VCaP (cell line): ENCODE results near the gene CREBBP.

Experiments
- H3K27ac ChIP-seq: fragments of 450-650 bp; 2 replicates; pipeline ENCODE4 v1.5.1; 2017
- TF ChIP-seq, protein P1 (sequence below): fragments of 450-650 bp; conservative IDR thresholded peaks from 2 replicates; pipeline ENCODE4 v1.5.1; 2017; ENCODE audit warnings: mild to moderate bottlenecking, moderate library complexity

The CREBBP gene

DNA sequence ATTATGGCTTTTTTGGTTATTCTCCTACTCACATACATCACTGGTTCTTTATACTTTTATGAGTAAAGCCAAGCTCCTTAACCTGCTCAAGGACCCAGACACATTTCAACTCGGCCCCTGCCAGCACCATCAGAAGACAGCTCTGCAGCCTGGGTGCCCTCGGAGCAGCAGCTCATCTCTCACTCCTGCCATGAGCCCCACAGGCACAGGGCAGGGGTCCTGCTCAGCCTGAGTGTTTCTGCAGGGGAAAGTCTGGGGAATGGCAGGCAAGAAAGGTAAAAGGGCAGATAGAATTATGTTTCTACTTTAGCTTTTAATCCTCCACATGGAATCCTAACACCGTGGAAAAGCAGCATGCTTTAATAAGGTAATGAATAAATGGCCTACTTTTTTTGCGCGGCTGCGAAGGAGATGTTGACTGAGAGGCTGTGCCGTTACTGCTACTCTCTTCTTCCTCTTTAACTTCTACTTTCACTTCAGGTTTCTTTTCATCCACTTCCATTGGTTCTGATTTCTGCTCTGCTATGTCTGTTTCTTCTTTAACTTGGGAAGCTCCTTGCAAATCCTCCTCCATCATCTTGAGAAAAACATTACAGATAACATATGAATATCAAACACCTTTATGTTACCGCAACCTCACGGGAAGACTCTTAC is 113.1 kb downstream of the CREBBP start:
- no peak overlapping the region for H3K27ac ChIP-seq
- TF ChIP-seq, protein P1, sequence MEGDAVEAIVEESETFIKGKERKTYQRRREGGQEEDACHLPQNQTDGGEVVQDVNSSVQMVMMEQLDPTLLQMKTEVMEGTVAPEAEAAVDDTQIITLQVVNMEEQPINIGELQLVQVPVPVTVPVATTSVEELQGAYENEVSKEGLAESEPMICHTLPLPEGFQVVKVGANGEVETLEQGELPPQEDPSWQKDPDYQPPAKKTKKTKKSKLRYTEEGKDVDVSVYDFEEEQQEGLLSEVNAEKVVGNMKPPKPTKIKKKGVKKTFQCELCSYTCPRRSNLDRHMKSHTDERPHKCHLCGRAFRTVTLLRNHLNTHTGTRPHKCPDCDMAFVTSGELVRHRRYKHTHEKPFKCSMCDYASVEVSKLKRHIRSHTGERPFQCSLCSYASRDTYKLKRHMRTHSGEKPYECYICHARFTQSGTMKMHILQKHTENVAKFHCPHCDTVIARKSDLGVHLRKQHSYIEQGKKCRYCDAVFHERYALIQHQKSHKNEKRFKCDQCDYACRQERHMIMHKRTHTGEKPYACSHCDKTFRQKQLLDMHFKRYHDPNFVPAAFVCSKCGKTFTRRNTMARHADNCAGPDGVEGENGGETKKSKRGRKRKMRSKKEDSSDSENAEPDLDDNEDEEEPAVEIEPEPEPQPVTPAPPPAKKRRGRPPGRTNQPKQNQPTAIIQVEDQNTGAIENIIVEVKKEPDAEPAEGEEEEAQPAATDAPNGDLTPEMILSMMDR: no peak

DNA sequence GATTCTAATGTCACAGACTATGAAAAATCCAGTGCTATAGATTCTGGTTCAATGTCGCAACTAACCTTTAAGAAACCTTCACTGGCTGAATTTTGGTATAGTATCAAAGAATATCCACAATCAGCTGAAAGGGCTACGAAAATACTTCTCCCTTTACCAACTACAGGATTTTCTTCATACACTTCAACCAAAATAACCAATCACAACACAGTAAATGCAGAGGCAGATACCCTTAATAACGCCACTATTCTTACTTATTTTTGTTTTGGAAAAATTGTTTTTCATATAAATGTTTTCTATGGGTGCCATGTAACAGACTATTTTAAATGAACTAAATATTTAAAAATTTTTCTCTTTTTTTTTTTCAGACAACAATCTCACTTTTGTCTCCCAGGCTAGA is 114.3 kb downstream of the CREBBP start:
- TF ChIP-seq, protein P1: no peak
- H3K27ac ChIP-seq: no peak overlapping the region

DNA sequence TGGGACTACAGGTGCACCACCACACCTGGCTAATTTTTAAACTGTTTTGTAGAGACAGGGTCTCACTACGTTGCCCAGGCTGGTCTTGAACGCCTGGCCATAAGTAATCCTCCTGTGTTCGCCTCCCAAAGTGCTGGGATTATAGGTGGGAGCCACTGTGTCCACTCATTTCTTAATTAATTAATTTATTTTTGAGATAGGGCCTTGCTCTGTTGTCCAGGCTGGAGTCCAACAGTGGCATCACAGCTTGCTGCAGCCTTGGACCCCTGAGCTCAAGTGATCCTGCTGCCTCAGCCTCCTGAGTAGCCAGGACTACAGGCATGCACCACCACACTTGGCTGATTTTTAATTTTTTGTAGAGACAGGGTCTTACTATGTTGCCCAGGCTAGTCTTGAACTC is 116.1 kb downstream of the CREBBP start:
- TF ChIP-seq, protein P1: no peak
- no peak overlapping the region for H3K27ac ChIP-seq

DNA sequence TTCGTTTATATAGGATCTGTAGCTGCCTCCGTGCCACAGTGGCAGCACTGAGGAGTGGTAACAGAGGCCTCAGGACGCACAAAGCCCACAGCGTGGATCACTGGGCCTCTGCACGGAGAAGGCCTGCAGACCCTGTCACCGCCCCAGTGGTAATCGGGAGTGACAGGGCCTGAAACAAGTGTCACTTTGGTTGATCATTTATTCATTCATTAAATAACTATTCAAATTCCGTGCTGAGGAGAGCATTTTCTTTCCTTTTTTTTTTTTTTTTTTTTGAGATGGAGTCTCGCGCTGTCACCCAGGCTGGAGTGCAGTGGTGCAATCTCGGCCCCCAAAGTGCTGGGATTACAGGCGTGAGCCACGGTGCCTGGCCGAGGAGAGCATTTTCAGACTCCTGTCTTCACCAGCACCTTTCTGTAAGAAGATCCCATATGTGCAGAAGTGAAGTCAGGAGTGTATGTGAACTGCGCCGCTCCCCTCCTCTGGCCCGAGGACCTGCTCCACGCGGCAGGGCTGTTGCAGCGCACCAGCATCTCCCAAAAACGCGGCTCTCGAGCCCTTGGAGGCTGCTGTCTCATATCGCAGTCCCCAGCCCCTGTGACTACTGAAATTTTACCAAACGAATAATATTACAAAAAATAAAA is 118.3 kb downstream of the CREBBP start:
- TF ChIP-seq, protein P1: no peak
- no peak overlapping the region for H3K27ac ChIP-seq

DNA sequence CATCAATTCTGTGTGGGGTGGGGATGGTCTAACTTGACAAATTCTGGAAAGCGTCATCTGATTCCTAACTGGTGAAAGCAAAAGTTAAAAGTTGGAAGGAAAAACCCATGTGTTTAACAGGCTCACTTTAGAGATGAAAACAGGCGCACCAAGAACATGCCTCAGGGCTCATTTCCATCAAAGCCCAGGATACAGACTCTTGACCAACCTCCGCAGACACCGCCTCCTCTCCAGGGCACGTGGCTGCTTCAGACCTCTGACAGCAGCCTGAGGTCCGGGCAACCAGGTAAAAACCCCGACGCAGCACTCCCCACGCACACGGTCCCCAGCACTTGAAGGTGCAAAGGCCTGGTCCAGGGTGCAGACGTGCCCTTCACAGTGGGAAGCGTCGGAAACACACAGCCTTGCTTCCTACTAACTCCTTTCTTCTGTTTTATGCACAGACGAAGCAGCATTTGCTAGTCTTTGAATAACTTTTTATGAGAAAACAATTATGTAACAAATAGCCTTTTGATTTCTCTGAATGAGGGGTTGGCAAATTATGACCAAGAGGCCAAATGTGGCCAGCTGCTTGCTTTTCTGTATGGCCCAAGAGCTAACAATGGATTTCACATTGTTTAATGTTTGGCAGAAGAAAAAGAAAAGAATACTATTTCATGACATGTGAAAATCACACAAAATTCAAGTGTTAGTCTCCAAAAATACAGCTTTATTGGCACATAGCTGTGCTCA is 119.0 kb downstream of the CREBBP start:
- TF ChIP-seq, protein P1: no peak
- H3K27ac ChIP-seq: no peak overlapping the region

DNA sequence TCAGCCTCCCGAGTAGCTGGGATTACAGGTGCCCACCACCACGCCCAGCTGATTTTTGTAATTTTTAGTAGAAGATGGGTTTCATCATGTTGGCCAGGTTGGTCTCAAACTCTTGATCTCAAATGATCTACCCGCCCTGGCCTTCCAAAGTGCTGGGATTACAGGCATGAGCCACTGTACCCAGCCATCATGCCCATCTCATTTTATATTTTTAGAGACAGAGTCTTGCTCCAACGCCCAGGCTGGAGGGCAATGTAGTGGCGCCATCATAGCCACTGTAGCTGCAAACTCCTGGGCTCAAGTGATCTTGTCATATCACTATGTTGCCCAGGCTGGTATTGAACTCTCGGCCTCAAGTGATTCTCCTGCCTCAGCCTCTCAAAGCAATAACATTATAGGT is 120.0 kb downstream of the CREBBP start:
- no peak overlapping the region for H3K27ac ChIP-seq

DNA sequence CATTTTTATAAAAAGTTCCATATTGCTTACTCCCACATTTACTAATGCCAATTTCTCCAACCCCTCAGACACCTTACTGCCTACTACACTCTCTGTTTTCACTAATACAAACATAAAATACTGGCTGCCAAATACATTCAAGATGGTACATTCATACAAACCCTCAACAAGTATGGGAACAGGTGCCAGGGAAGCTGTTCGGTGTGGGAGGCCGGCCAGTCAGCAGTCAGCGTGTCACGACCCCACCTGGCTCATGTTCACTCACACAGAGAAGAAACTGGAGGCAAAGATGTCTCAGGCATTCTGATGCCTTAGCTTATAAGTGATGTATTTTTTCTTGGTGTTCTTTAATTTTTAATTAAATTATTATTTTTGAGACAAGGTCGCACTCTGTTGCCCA is 120.8 kb downstream of the CREBBP start:
- TF ChIP-seq, protein P1: no peak
- H3K27ac ChIP-seq: no peak overlapping the region

More for the DNA sequence above, 120.0 kb downstream of the CREBBP start:
- TF ChIP-seq, protein P1: no peak
